H9 (cell line): Measurements from ENCODE around the gene FRMPD1. TPM values are rescaled to one million over a fixed set of nuclear protein-coding genes. Genes with fewer than 3 reads are reported as not detected.

Experiments
- DNase-seq: peaks from one replicate; pipeline ENCODE4 v3.0.0-alpha.2; 2017
- H2AFZ ChIP-seq: one replicate; pipeline ENCODE4 v1.6.1; 2013; ENCODE audit warnings: mild to moderate bottlenecking, low read length, control low read depth, moderate library complexity
- H2AK5ac ChIP-seq: 2 replicates; pipeline ENCODE4 v1.6.1; 2013; ENCODE audit warnings: low read length, control low read depth, mixed read lengths; ENCODE audit not compliant: insufficient read length
- H2BK120ac ChIP-seq: one replicate; pipeline ENCODE4 v1.6.1; 2013; ENCODE audit warnings: low read depth, mild to moderate bottlenecking, low read length, control low read depth, inconsistent platforms; ENCODE audit not compliant: poor library complexity, severe bottlenecking
- H2BK12ac ChIP-seq: 2 replicates; pipeline ENCODE4 v1.6.1; 2013; ENCODE audit warnings: low read length, control low read depth, mixed read lengths, low read depth; ENCODE audit not compliant: insufficient read length
- H2BK15ac ChIP-seq: 2 replicates; pipeline ENCODE4 v1.6.1; 2013; ENCODE audit warnings: low read depth, low read length, control low read depth
- H2BK20ac ChIP-seq: one replicate; pipeline ENCODE4 v1.6.1; 2013; ENCODE audit warnings: low read depth, mild to moderate bottlenecking, low read length, control low read depth, inconsistent platforms; ENCODE audit not compliant: poor library complexity, severe bottlenecking
- H2BK5ac ChIP-seq: 2 replicates; pipeline ENCODE4 v1.6.1; 2013; ENCODE audit warnings: low read length, control low read depth, mixed read lengths; ENCODE audit not compliant: insufficient read length
- H3K14ac ChIP-seq: 2 replicates; pipeline ENCODE4 v1.6.1; 2013; ENCODE audit warnings: low read length, control low read depth; ENCODE audit not compliant: insufficient read depth
- H3K18ac ChIP-seq: 2 replicates; pipeline ENCODE4 v1.6.1; 2013; ENCODE audit warnings: low read depth, mild to moderate bottlenecking, mixed read lengths, low read length, control low read depth; ENCODE audit not compliant: insufficient read length
- H3K23ac ChIP-seq: 2 replicates; pipeline ENCODE4 v1.6.1; 2013; ENCODE audit warnings: low read length, control low read depth, mixed read lengths, low read depth; ENCODE audit not compliant: insufficient read length
- H3K23me2 ChIP-seq: 2 replicates; pipeline ENCODE4 v1.6.1; 2013; ENCODE audit warnings: low read depth, mild to moderate bottlenecking, mixed read lengths, low read length, control low read depth; ENCODE audit not compliant: insufficient read length, poor library complexity, severe bottlenecking
- H3K27ac ChIP-seq: 2 replicates; pipeline ENCODE4 v1.5.1; 2013; ENCODE audit warnings: low read length, control low read depth, mixed read lengths, low read depth; ENCODE audit not compliant: insufficient read length
- H3K27me3 ChIP-seq: 2 replicates; pipeline ENCODE4 v1.6.1; 2013; ENCODE audit warnings: low read length, control low read depth, inconsistent platforms; ENCODE audit not compliant: insufficient read depth
- H3K4ac ChIP-seq: 2 replicates; pipeline ENCODE4 v1.6.1; 2013; ENCODE audit warnings: low read depth, mild to moderate bottlenecking, control low read depth, inconsistent platforms, low read length, moderate library complexity
- H3K4me1 ChIP-seq: 2 replicates; pipeline ENCODE4 v1.6.1; 2013; ENCODE audit warnings: low read length, control low read depth, inconsistent platforms; ENCODE audit not compliant: insufficient read depth
- H3K4me2 ChIP-seq: 2 replicates; pipeline ENCODE4 v1.6.1; 2013; ENCODE audit warnings: low read length, control low read depth, mixed read lengths; ENCODE audit not compliant: insufficient read length, insufficient read depth
- H3K56ac ChIP-seq: 2 replicates; pipeline ENCODE4 v1.6.1; 2013; ENCODE audit warnings: low read depth, mild to moderate bottlenecking, mixed read lengths, low read length, control low read depth; ENCODE audit not compliant: insufficient read length
- H3K79me1 ChIP-seq: 2 replicates; pipeline ENCODE4 v1.6.1; 2013; ENCODE audit warnings: low read depth, mild to moderate bottlenecking, moderate library complexity, low read length, control low read depth, inconsistent platforms; ENCODE audit not compliant: insufficient read depth, poor library complexity, severe bottlenecking
- H3K79me2 ChIP-seq: 2 replicates; pipeline ENCODE4 v1.6.1; 2013; ENCODE audit warnings: low read length, control low read depth, inconsistent platforms; ENCODE audit not compliant: insufficient read depth
- H3K9ac ChIP-seq: 2 replicates; pipeline ENCODE4 v1.6.1; 2013; ENCODE audit warnings: low read length, control low read depth, mixed read lengths; ENCODE audit not compliant: insufficient read length; ENCODE audit errors: extremely low read depth
- H3K9me3 ChIP-seq: one replicate; pipeline ENCODE4 v1.6.1; 2013; ENCODE audit warnings: low read depth, low read length, inconsistent platforms; ENCODE audit not compliant: control insufficient read depth
- H3T11ph ChIP-seq: one replicate; pipeline ENCODE4 v1.6.1; 2013; ENCODE audit warnings: mild to moderate bottlenecking, low read length, control low read depth, inconsistent platforms
- H4K20me1 ChIP-seq: one replicate; pipeline ENCODE4 v1.6.1; 2013; ENCODE audit not compliant: control insufficient read depth, insufficient read length, insufficient read depth
- H4K5ac ChIP-seq: 2 replicates; pipeline ENCODE4 v1.6.1; 2013; ENCODE audit warnings: low read depth, mild to moderate bottlenecking, mixed read lengths, low read length, control low read depth; ENCODE audit not compliant: insufficient read length
- H4K8ac ChIP-seq: replicated peaks from 2 replicates; pipeline ENCODE4 v1.6.1; 2013; ENCODE audit warnings: low read length, control low read depth, mixed read lengths, low read depth; ENCODE audit not compliant: insufficient read length
- H4K91ac ChIP-seq: 2 replicates; pipeline ENCODE4 v1.6.1; 2013; ENCODE audit warnings: low read depth, mild to moderate bottlenecking, moderate library complexity, mixed read lengths, low read length, control low read depth; ENCODE audit not compliant: insufficient read length
- H3K27ac Mint-ChIP-seq, 3 experiments: 2 replicates in 2 of 3; 3 replicates in 1 of 3; pipeline ENCODE4 v1.8.0; 2020 to 2021; ENCODE audit warnings: mixed read lengths in 3 of 3, mild to moderate bottlenecking in 1 of 3, moderate library complexity in 1 of 3
- H3K27me3 Mint-ChIP-seq: 2 replicates; pipeline ENCODE4 v1.8.0; 2021; ENCODE audit warnings: low read depth, mild to moderate bottlenecking, moderate library complexity, mixed read lengths
- H3K36me3 Mint-ChIP-seq, 3 experiments: 2 replicates in 2 of 3; 3 replicates in 1 of 3; pipeline ENCODE4 v1.8.0; 2020 to 2021; ENCODE audit warnings: low read depth in 3 of 3, mixed read lengths in 3 of 3; ENCODE audit not compliant: insufficient read depth in 1 of 3
- H3K4me1 Mint-ChIP-seq, 2 experiments: 2 replicates each; pipeline ENCODE4 v1.8.0; 2020; ENCODE audit warnings: mixed read lengths in 2 of 2
- H3K4me3 Mint-ChIP-seq, 2 experiments: 2 replicates in 1 of 2; 3 replicates in 1 of 2; pipeline ENCODE4 v1.8.0; 2020 to 2021; ENCODE audit warnings: mild to moderate bottlenecking in 2 of 2, mixed read lengths in 2 of 2, moderate library complexity in 1 of 2
- H3K9me3 Mint-ChIP-seq, 2 experiments: 2 replicates in 1 of 2; 3 replicates in 1 of 2; pipeline ENCODE4 v1.8.0; 2020; ENCODE audit warnings: mild to moderate bottlenecking in 2 of 2, mixed read lengths in 2 of 2, moderate library complexity in 1 of 2
- CTCF ChIP-seq: fragments of 200-600 bp; sonication (generic); conservative IDR thresholded peaks from 3 replicates; pipeline ENCODE4 v1.8.0; 2021; ENCODE audit warnings: antibody characterized with exemption, mild to moderate bottlenecking
- WGBS: extraction: QIAGEN DNeasy Blood & Tissue Kit; methylation state at CpG from one replicate; pipeline ENCODE4 v1.1.7; 2013; ENCODE audit warnings: missing lambda C conversion rate, low lambda C conversion rate, mixed read lengths; ENCODE audit not compliant: insufficient read length; ENCODE audit errors: extremely low coverage; 5-methylcytosine and 5-hydroxymethylcytosine counted together
- total RNA-seq: library from RNA; stranded (reverse); gene quantifications from 2 replicates; pipeline ENCODE4 v1.2.1, GENCODE V29; 2021

Gene FRMPD1
- total RNA-seq, 1 experiment from 2014 or later, result 0.04 TPM

- Mint-ChIP-seq H3K27me3 (peaks cover 2% of the 10 kb centered on the region), H3K4me1 (peaks cover 20 to 25% of the 10 kb centered on the region in 2 experiments), H3K9me3 (no peaks in the 10 kb centered on the region), H3K4me3 (no peak overlapping the region), H3K27ac (no peak overlapping the region), H3K36me3 (no peaks in the 10 kb centered on the region)
- no peak overlapping the region for H2BK120ac ChIP-seq
- H3K23ac ChIP-seq, result no peak overlapping the region
- no peak overlapping the region for H2BK15ac ChIP-seq
- no peak overlapping the region for H2BK5ac ChIP-seq
- no peak for DNase-seq
- H3K27me3 ChIP-seq, result no peaks in the 10 kb centered on the region
- no peaks in the 10 kb centered on the region for H3K9me3 ChIP-seq
- peaks cover 5% of the 10 kb centered on the region; the same call in 1 of the 2 replicates for H3K4me1 ChIP-seq
- H2AFZ ChIP-seq, result no peak overlapping the region
- H2AK5ac ChIP-seq, result no peak overlapping the region
- H2BK12ac ChIP-seq, result no peak overlapping the region
- no peak overlapping the region for H3K4ac ChIP-seq
- no peak overlapping the region for H3T11ph ChIP-seq
- no peak overlapping the region for H4K8ac ChIP-seq
- TF ChIP-seq CTCF, result no peak
- no peak overlapping the region for H3K56ac ChIP-seq
- no peaks in the 10 kb centered on the region for H4K20me1 ChIP-seq
- no peaks in the 10 kb centered on the region for H3K23me2 ChIP-seq
- no peaks in the 10 kb centered on the region for H3K79me1 ChIP-seq
- no peak overlapping the region for H2BK20ac ChIP-seq
- no peak overlapping the region for H3K4me2 ChIP-seq
- no peak overlapping the region for H3K9ac ChIP-seq
- H3K14ac ChIP-seq, result no peak overlapping the region
- no peak overlapping the region for H3K18ac ChIP-seq
- H4K91ac ChIP-seq, result no peak overlapping the region
- H4K5ac ChIP-seq, result no peak overlapping the region
- H3K79me2 ChIP-seq, result no peaks in the 10 kb centered on the region
- WGBS, result no CpG with 5 or more reads among the region's 3 CpGs
- no peak overlapping the region for H3K27ac ChIP-seq
These were observed 30.9 kb upstream of the FRMPD1 start for GRCh38 chr9:37619806-37620205.
